Neutrophil (primary cell): ENCODE data around the gene CACTIN.

Source experiments
- H3K27ac ChIP-seq: fragments of 200-600 bp; sonication (generic); 2 replicates; pipeline ENCODE4 v1.5.1; 2016; ENCODE audit warnings: mild to moderate bottlenecking, moderate library complexity
- H3K27me3 ChIP-seq: fragments of 200-600 bp; sonication (generic); 2 replicates; pipeline ENCODE4 v1.6.0; 2016; ENCODE audit warnings: mild to moderate bottlenecking
- H3K36me3 ChIP-seq: fragments of 200-600 bp; sonication (generic); 2 replicates; pipeline ENCODE4 v1.5.1; 2017
- H3K4me1 ChIP-seq, 2 experiments: fragments of 200-600 bp in 1 of 2; sonication (generic) in 1 of 2; 1 replicate in 1 of 2; 2 replicates in 1 of 2; pipeline versions ENCODE4 v1.5.1 to v1.6.1; 2013 to 2016; ENCODE audit warnings: low read depth in 1 of 2, low read length in 1 of 2, mild to moderate bottlenecking in 1 of 2, moderate library complexity in 1 of 2; ENCODE audit not compliant: control insufficient read depth in 1 of 2, insufficient read depth in 1 of 2
- H3K4me3 ChIP-seq, 2 experiments: fragments of 200-600 bp in 1 of 2; sonication (generic) in 1 of 2; 1 replicate in 1 of 2; 2 replicates in 1 of 2; pipeline ENCODE4 v1.5.1; 2013 to 2016; ENCODE audit warnings: low read depth in 1 of 2, low read length in 1 of 2, mild to moderate bottlenecking in 1 of 2, moderate library complexity in 1 of 2
- H3K9me3 ChIP-seq: fragments of 200-600 bp; sonication (generic); 2 replicates; pipeline ENCODE4 v1.5.1; 2016
- CTCF ChIP-seq: fragments of 200-600 bp; sonication (generic); IDR thresholded peaks from 2 replicates; pipeline ENCODE4 v1.5.1; 2016; ENCODE audit warnings: antibody characterized with exemption

CACTIN gene

GRCh38 chr19:3599776-3600187, 26.8 kb downstream of the CACTIN start:
- no peak for TF ChIP-seq CTCF
- H3K36me3 ChIP-seq = no peaks in the 10 kb centered on the region
- H3K27me3 ChIP-seq = peaks cover 17% of the 10 kb centered on the region
- no peak overlapping the region for H3K27ac ChIP-seq
- no peak overlapping the region for H3K4me3 ChIP-seq
- no peaks in the 10 kb centered on the region for H3K4me1 ChIP-seq
- H3K9me3 ChIP-seq = no peaks in the 10 kb centered on the region

- Histone ChIP-seq H3K27me3 (peaks cover 12% of the 10 kb centered on the region), H3K4me1 (no peaks in the 10 kb centered on the region), H3K36me3 (no peaks in the 10 kb centered on the region), H3K9me3 (no peaks in the 10 kb centered on the region), H3K4me3 (no peak overlapping the region), H3K27ac (no peak overlapping the region)
- no peak for TF ChIP-seq CTCF
Measured at GRCh38 chr19:3595521-3596061, 31.0 kb downstream of the CACTIN start.

GRCh38 chr19:3593156-3593555, 33.4 kb downstream of the CACTIN start:
- H3K4me3 ChIP-seq = no peak overlapping the region
- H3K36me3 ChIP-seq = no peaks in the 10 kb centered on the region
- no peaks in the 10 kb centered on the region for H3K4me1 ChIP-seq
- TF ChIP-seq CTCF = no peak
- H3K27me3 ChIP-seq = peaks cover 12% of the 10 kb centered on the region
- no peak overlapping the region for H3K27ac ChIP-seq
- H3K9me3 ChIP-seq = no peaks in the 10 kb centered on the region

- H3K4me1 ChIP-seq = no peaks in the 10 kb centered on the region
- H3K4me3 ChIP-seq = no peak overlapping the region
- no peak for TF ChIP-seq CTCF
- no peaks in the 10 kb centered on the region for H3K36me3 ChIP-seq
- H3K27ac ChIP-seq = no peak overlapping the region
- H3K9me3 ChIP-seq = no peaks in the 10 kb centered on the region
- peaks cover 16% of the 10 kb centered on the region for H3K27me3 ChIP-seq
Measured at GRCh38 chr19:3591876-3592613, 34.5 kb downstream of the CACTIN start.

- H3K27me3 ChIP-seq = peaks cover 25% of the 10 kb centered on the region
- no peaks in the 10 kb centered on the region for H3K4me1 ChIP-seq
- TF ChIP-seq CTCF = no peak
- H3K4me3 ChIP-seq = no peak overlapping the region
- H3K27ac ChIP-seq = no peak overlapping the region
- no peaks in the 10 kb centered on the region for H3K36me3 ChIP-seq
- H3K9me3 ChIP-seq = no peaks in the 10 kb centered on the region
Measured at GRCh38 chr19:3590991-3591659, 35.5 kb downstream of the CACTIN start.
